HTERT RPE-1 (cell line): ENCODE results near the gene MARVELD2.

Experiments used
- in situ Hi-C: fragments of 300-500 bp; cut with MboI; formaldehyde crosslinking; loops from 4 replicates; pipeline ENCODE4 v1.14.3; 2020; ENCODE audit warnings: low sequenced_read_pairs

MARVELD2 gene

DNA sequence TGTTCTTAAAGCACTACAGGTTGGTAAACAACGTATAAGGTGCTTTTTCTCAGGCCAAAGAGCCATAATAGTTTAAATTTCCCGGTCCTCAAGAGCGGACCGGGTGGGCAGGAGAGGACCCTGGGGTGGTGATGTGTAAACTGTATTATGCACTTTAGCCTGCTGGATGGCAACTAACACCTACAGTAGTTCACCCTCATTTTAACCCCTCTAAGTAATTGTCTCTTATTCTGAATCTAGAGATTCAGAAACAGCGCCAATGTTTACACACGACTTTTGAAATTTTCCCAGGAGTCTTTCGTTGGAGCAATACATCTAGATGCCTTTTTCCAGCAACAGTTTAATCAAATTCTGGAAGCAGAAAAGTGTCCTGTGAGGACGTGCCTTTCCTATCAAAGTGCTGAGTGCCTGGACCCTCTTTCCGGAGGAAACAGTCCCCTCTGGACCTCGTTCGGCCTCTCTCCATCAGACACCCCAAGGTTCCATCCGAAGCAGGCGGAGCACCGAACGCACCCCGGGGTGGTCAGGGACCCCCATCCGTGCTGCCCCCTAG is 77.0 kb downstream of the MARVELD2 start:
- in situ Hi-C loops: no loop called here

DNA sequence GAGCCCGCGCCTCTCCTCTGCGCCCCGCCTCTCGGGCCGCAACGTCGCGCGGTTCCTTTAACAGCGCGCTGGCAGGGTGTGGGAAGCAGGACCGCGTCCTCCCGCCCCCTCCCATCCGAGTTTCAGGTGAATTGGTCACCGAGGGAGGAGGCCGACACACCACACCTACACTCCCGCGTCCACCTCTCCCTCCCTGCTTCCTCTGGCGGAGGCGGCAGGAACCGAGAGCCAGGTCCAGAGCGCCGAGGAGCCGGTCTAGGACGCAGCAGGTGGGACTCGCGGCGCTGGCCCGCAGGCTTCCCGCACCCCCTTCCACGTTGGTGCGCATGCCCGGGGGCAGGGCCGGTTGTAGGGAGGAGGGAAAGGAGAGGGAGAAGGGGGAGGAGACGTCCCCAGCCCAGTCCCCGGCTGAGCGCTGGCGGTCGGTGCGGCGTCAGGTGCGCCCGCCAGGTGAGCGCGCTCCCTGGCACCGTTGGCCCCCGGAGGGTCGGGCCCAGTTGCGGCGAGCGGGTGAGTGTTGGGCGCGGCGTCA is 77.5 kb downstream of the MARVELD2 start, which contains the start of gene OCLN:
OCLN (plus strand) TSS at position 400 of the 532 bp plus-strand sequence. CDS start 11,455 bp downstream, outside the sequence.
- in situ Hi-C loops: no loop called here

DNA sequence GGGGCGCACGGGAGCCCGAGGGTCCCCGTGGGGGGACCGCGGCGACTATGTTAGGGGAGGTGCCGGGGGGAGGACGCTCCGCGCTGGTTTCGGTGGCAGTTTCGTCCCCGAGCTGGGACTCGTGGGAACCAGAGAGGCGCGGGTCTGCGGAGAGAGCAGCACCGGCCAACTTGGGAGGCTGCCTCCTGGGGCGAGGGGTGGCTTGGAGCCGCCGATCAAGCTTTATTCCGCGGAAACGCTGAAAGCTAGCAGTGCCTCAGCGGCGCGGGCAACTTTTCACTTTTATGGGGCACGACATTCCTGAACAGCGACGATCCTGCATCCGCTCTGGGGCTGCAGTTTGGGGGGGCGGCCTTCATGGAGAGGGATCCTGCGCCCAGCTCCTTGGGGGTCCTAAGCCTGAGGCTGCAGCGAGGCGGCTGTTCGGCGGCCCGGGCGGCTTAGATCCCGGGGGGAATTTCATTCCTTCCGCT is 78.0 kb downstream of the MARVELD2 start:
- in situ Hi-C loops: no loop called here

DNA sequence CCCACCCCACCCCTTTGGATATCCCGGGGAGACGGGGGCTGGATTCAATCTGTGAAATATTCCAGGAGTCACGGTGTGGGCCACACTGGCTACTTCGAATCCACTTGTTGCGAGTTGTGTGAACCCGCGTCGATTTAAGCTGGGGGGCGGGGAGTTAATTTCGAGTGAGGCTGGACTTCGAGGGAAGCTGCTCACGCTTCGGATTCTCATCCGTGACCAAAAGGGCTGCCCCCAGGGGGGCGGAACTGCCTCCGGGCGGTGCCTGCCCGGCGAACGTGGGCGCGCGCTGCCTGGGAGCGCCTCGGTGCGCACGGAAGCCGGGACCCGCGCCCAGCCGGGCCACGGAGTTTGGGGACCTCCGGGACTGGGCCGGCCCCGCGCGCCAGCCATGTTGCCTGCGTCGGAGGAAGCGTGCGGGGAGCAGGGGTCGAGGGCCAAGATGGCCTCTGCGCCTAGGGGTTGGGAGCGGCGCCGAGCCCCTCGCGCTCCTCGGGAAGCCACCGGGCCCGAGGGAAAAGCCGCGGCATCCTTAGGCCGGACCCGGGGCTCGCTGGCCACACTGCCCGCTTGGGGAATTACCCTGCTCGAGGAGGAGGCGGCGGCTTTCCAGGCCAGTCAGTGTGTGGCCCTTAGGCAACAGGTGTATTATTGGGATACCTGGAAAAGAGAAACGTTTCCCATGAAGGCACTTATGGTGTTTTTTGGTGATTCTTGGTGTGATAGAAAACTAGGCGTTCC is 78.6 kb downstream of the MARVELD2 start:
- in situ Hi-C loops: no loop called here
